DOHH2 (cell line): ENCODE measurements around the gene PGS1.

Source experiments
- CTCF ChIP-seq: fragments of 200-600 bp; sonication (generic); IDR thresholded peaks from one replicate; pipeline ENCODE4 v1.5.1; 2014; ENCODE audit warnings: antibody characterized with exemption, mild to moderate bottlenecking, low read depth, low read length; ENCODE audit not compliant: poor library complexity, severe bottlenecking
- EZH2phosphoT487 ChIP-seq: fragments of 200-600 bp; sonication (generic); IDR thresholded peaks from 2 replicates; pipeline ENCODE4 v1.6.1; 2017; ENCODE audit warnings: borderline replicate concordance, mild to moderate bottlenecking, antibody characterized with exemption, low read length, moderate library complexity, mixed read lengths

GRCh38 chr17:78423961-78424675 is 45.7 kb downstream of the PGS1 start:
- TF ChIP-seq CTCF (no peak), EZH2phosphoT487 (no peak)
